Activated B cell treated with CpG ODN at 0.5 μM for 24 hours (primary cell): ENCODE data around the gene TOGARAM2. TPM values are rescaled to one million over a fixed set of nuclear protein-coding genes. Genes with fewer than 3 reads are reported as not detected.
A peak's percentile ranks its signal among the peaks of the same experiment; 100 is the strongest.

Source experiments
- ATAC-seq: fragments of 200-7000 bp; cut with Tn5 transposase; one replicate; pipeline ENCODE4 v1.10.0; 2021; ENCODE audit warnings: low read depth, mild to moderate bottlenecking, moderate library complexity
- CTCF ChIA-PET: fragments of 350-600 bp; sonication (Branson Sonifier 250); formaldehyde crosslinking; loops from one replicate; lab custom pipeline; 2021; ENCODE audit warnings: antibody characterized with exemption; lab: Charles Lee
- POLR2A ChIA-PET: fragments of 350-600 bp; sonication (Branson Sonifier 250); formaldehyde crosslinking; loops from one replicate; lab custom pipeline; 2021; ENCODE audit warnings: antibody characterized with exemption; lab: Charles Lee
- DNase-seq: peaks from one replicate; pipeline ENCODE4 v3.0.0; 2022
- H3K27ac Mint-ChIP-seq: one replicate; pipeline ENCODE4 v1.8.0; 2020; ENCODE audit warnings: mixed read lengths
- H3K27me3 Mint-ChIP-seq: one replicate; pipeline ENCODE4 v1.8.0; 2021; ENCODE audit warnings: mixed read lengths
- H3K36me3 Mint-ChIP-seq: one replicate; pipeline ENCODE4 v1.8.0; 2021; ENCODE audit warnings: low read depth, mixed read lengths
- H3K4me1 Mint-ChIP-seq: one replicate; pipeline ENCODE4 v1.8.0; 2021; ENCODE audit warnings: mixed read lengths
- H3K4me3 Mint-ChIP-seq: one replicate; pipeline ENCODE4 v1.8.0; 2020; ENCODE audit warnings: mild to moderate bottlenecking, mixed read lengths
- H3K9me3 Mint-ChIP-seq: one replicate; pipeline ENCODE4 v1.8.0; 2020; ENCODE audit warnings: mixed read lengths
- CTCF ChIP-seq: fragments of 200-600 bp; IDR thresholded peaks from one replicate; pipeline ENCODE4 v1.8.0; 2022; ENCODE audit warnings: antibody characterized with exemption, mild to moderate bottlenecking
- intact Hi-C: fragments of 100-400 bp; cut with micrococcal nuclease; formaldehyde crosslinking; loops from one replicate; pipeline ENCODE4 v1.15.1; 2024
- total RNA-seq: library from RNA; stranded (reverse); gene quantifications from 2 replicates; pipeline ENCODE4 v1.2.3, GENCODE V29; 2022

Gene TOGARAM2
- total RNA-seq, 1 donor from 2014 or later: not detected

- H3K4me1 Mint-ChIP-seq: peaks cover 40% of the 10 kb centered on the region
- no peak for TF ChIP-seq CTCF
- intact Hi-C loops: no loop called here
- ChIA-PET POLR2A (no interaction called here), CTCF (no interaction called here)
- no peak overlapping the region for H3K27ac Mint-ChIP-seq
- H3K4me3 Mint-ChIP-seq: no peak overlapping the region
- no peak for DNase-seq
- H3K9me3 Mint-ChIP-seq: no peaks in the 10 kb centered on the region
- no peaks in the 10 kb centered on the region for H3K36me3 Mint-ChIP-seq
- peaks cover 5% of the 10 kb centered on the region for H3K27me3 Mint-ChIP-seq
- no peak for ATAC-seq
Measured at GRCh38 chr2:29009711-29010677, 28.9 kb downstream of the TOGARAM2 start.

GRCh38 chr2:29010946-29011345, 29.8 kb downstream of the TOGARAM2 start:
- intact Hi-C loops: loop anchor here (1.0 kb wide), 1 partner anchor 11 kb away; no protein-coding TSS in a partner anchor
- H3K27me3 Mint-ChIP-seq: peaks cover 5% of the 10 kb centered on the region
- ATAC-seq (peak; percentile 29), DNase-seq (no peak)
- no peak overlapping the region for H3K27ac Mint-ChIP-seq
- H3K36me3 Mint-ChIP-seq: no peaks in the 10 kb centered on the region
- TF ChIP-seq CTCF: no peak
- CTCF ChIA-PET: no interaction called here
- no peaks in the 10 kb centered on the region for H3K9me3 Mint-ChIP-seq
- peaks cover 46% of the 10 kb centered on the region for H3K4me1 Mint-ChIP-seq
- POLR2A ChIA-PET: no interaction called here
- no peak overlapping the region for H3K4me3 Mint-ChIP-seq

- Mint-ChIP-seq H3K36me3 (no peaks in the 10 kb centered on the region), H3K9me3 (no peaks in the 10 kb centered on the region), H3K4me3 (no peak overlapping the region), H3K27me3 (peaks cover 5% of the 10 kb centered on the region), H3K4me1 (peaks cover 47% of the 10 kb centered on the region), H3K27ac (peak overlapping the region; percentile 1)
- intact Hi-C loops: loop anchor here (1.0 kb wide), 1 partner anchor 11 kb away; no protein-coding TSS in a partner anchor
- TF ChIP-seq CTCF: no peak
- ChIA-PET POLR2A (interaction anchor here (0.9 kb wide), 1 partner anchor 11 kb away, joined by 3 read pairs; no protein-coding TSS in a partner anchor), CTCF (interaction anchor here (0.9 kb wide), 1 partner anchor 53 kb away, joined by 4 read pairs; no protein-coding TSS in a partner anchor)
- ATAC-seq: peak; percentile 45
- no peak for DNase-seq
Measured at GRCh38 chr2:29011418-29012060, 30.4 kb downstream of the TOGARAM2 start.

- Mint-ChIP-seq H3K27me3 (peaks cover 5% of the 10 kb centered on the region), H3K27ac (no peak overlapping the region), H3K4me1 (peaks cover 51% of the 10 kb centered on the region), H3K36me3 (no peaks in the 10 kb centered on the region), H3K9me3 (no peaks in the 10 kb centered on the region), H3K4me3 (no peak overlapping the region)
- intact Hi-C loops: no loop called here
- DNase-seq (no peak), ATAC-seq (peak; percentile 13)
- CTCF ChIA-PET: interaction anchor here (0.9 kb wide), 1 partner anchor 53 kb away, joined by 4 read pairs; no protein-coding TSS in a partner anchor
- POLR2A ChIA-PET: interaction anchor here (0.9 kb wide), 1 partner anchor 12 kb away, joined by 3 read pairs; no protein-coding TSS in a partner anchor
- no peak for TF ChIP-seq CTCF
Measured at GRCh38 chr2:29012211-29012681, 31.1 kb downstream of the TOGARAM2 start.
